HG03469 (cell line): ENCODE data around the gene ZMYM4.

ENCODE experiments used
- ATAC-seq: cut with Tn5 transposase; IDR thresholded peaks from one replicate; pipeline ENCODE4 v1.9.1; 2021; ENCODE audit warnings: mild to moderate bottlenecking, moderate library complexity, moderate number of reproducible peaks; ENCODE audit not compliant: unreplicated experiment

Gene ZMYM4

GRCh38 chr1:35394386-35394785 is 125.9 kb downstream of the ZMYM4 start:
- ATAC-seq: no peak

GRCh38 chr1:35398739-35399138 is 130.2 kb downstream of the ZMYM4 start:
- ATAC-seq: no peak

- no peak for ATAC-seq
These were observed 132.5 kb downstream of the ZMYM4 start for GRCh38 chr1:35401049-35401448.

GRCh38 chr1:35406103-35406502 is 137.6 kb downstream of the ZMYM4 start:
- no peak for ATAC-seq

GRCh38 chr1:35407743-35408142 is 139.2 kb downstream of the ZMYM4 start:
- no peak for ATAC-seq

GRCh38 chr1:35408925-35409324 is 140.4 kb downstream of the ZMYM4 start:
- ATAC-seq: no peak

GRCh38 chr1:35426097-35426586 is 157.6 kb downstream of the ZMYM4 start:
- no peak for ATAC-seq

GRCh38 chr1:35428360-35428759 is 159.9 kb downstream of the ZMYM4 start:
- ATAC-seq: no peak

GRCh38 chr1:35430762-35431161 is 162.3 kb downstream of the ZMYM4 start:
- no peak for ATAC-seq

- ATAC-seq: no peak
These were observed 162.7 kb downstream of the ZMYM4 start for GRCh38 chr1:35431173-35431599.

- ATAC-seq: no peak
These were observed 163.7 kb downstream of the ZMYM4 start for GRCh38 chr1:35432231-35432630.

- ATAC-seq: no peak
These were observed 165.2 kb downstream of the ZMYM4 start for GRCh38 chr1:35433714-35434113.

- no peak for ATAC-seq
These were observed 166.2 kb downstream of the ZMYM4 start for GRCh38 chr1:35434703-35435102.

GRCh38 chr1:35436078-35436477 is 167.6 kb downstream of the ZMYM4 start:
- ATAC-seq: no peak

GRCh38 chr1:35437200-35437599 is 168.7 kb downstream of the ZMYM4 start:
- ATAC-seq: no peak

GRCh38 chr1:35439626-35440025 is 171.1 kb downstream of the ZMYM4 start:
- no peak for ATAC-seq

GRCh38 chr1:35441926-35442579 is 173.5 kb downstream of the ZMYM4 start:
- ATAC-seq: no peak

- ATAC-seq: no peak
These were observed 174.2 kb downstream of the ZMYM4 start for GRCh38 chr1:35442734-35443133.

GRCh38 chr1:35443768-35444518 is 175.4 kb downstream of the ZMYM4 start:
- no peak for ATAC-seq

- ATAC-seq: no peak
These were observed 175.9 kb downstream of the ZMYM4 start for GRCh38 chr1:35444519-35444774.

GRCh38 chr1:35447278-35447677 is 178.8 kb downstream of the ZMYM4 start:
- ATAC-seq: no peak

- no peak for ATAC-seq
These were observed 179.9 kb downstream of the ZMYM4 start for GRCh38 chr1:35448344-35448801.
